B cell (primary cell): ENCODE results near the gene CNST. TPM values are rescaled to one million over a fixed set of nuclear protein-coding genes. Genes with fewer than 3 reads are reported as not detected.

Source experiments
- ATAC-seq: fragments of 200-7000 bp; cut with Tn5 transposase; one replicate; pipeline ENCODE4 v1.10.0; 2021; ENCODE audit warnings: low read depth, mild to moderate bottlenecking, moderate number of reproducible peaks, moderate library complexity
- CTCF ChIA-PET: fragments of 350-600 bp; sonication (Branson Sonifier 250); formaldehyde crosslinking; loops from one replicate; lab custom pipeline; 2021; ENCODE audit warnings: antibody characterized with exemption, inconsistent platforms; lab: Charles Lee
- POLR2A ChIA-PET: fragments of 350-600 bp; sonication (Branson Sonifier 250); formaldehyde crosslinking; loops from one replicate; lab custom pipeline; 2021; ENCODE audit warnings: antibody characterized with exemption; lab: Charles Lee
- DNase-seq: peaks from one replicate; pipeline ENCODE4 v3.0.0; 2013
- H2AFZ ChIP-seq: 2 replicates; pipeline ENCODE4 v1.6.1; 2012; ENCODE audit warnings: mild to moderate bottlenecking, low read depth, low read length; ENCODE audit not compliant: insufficient read depth, poor library complexity, severe bottlenecking
- H3K27ac ChIP-seq, 2 donors: 1 replicate in 1 of 2; 2 replicates in 1 of 2; pipeline ENCODE4 v1.5.1; 2012 to 2013; ENCODE audit warnings: low read length in 2 of 2, mild to moderate bottlenecking in 2 of 2, moderate library complexity in 1 of 2
- H3K27me3 ChIP-seq, 4 experiments: fragments of 200-600 bp in 1 of 4; sonication (generic) in 1 of 4; replicated peaks in 1 of 4; 1 replicate in 2 of 4; 2 replicates in 2 of 4; pipeline versions ENCODE4 v1.6.1 to v1.7.0; 2013 to 2016; ENCODE audit warnings: low read length in 3 of 4, mild to moderate bottlenecking in 2 of 4, mixed read lengths in 1 of 4, moderate library complexity in 1 of 4; ENCODE audit not compliant: insufficient read depth in 4 of 4, control insufficient read depth in 3 of 4; ENCODE audit errors: control extremely low read depth in 1 of 4
- H3K36me3 ChIP-seq, 2 experiments: replicated peaks in 1 of 2; 1 replicate in 1 of 2; 2 replicates in 1 of 2; pipeline versions ENCODE4 v1.6.1 to v1.7.1; 2013; ENCODE audit warnings: low read length in 1 of 2; ENCODE audit not compliant: insufficient read depth in 2 of 2, control insufficient read depth in 1 of 2; ENCODE audit errors: control extremely low read depth in 1 of 2, extremely low read depth in 1 of 2
- H3K4me1 ChIP-seq, 2 donors: fragments of 200-600 bp in 1 of 2; sonication (generic) in 1 of 2; 1 replicate in 1 of 2; 2 replicates in 1 of 2; pipeline versions ENCODE4 v1.5.1 to v1.6.1; 2013 to 2017; ENCODE audit warnings: low read length in 2 of 2; ENCODE audit not compliant: control insufficient read depth in 2 of 2, insufficient read depth in 2 of 2
- H3K4me2 ChIP-seq: replicated peaks from 2 replicates; pipeline ENCODE3; 2012; ENCODE audit warnings: mild to moderate bottlenecking, low read depth, low read length; ENCODE audit not compliant: poor library complexity, severe bottlenecking
- H3K4me3 ChIP-seq, 5 experiments: fragments of 200-600 bp in 1 of 5; sonication (generic) in 1 of 5; 1 replicate in 3 of 5; 2 replicates in 2 of 5; pipeline versions ENCODE4 v1.5.1 to v1.7.0; 2011 to 2016; ENCODE audit warnings: low read length in 4 of 5, mild to moderate bottlenecking in 4 of 5, low read depth in 2 of 5, control low read depth in 1 of 5, moderate library complexity in 1 of 5; ENCODE audit not compliant: insufficient read depth in 1 of 5; ENCODE audit errors: control extremely low read depth in 1 of 5, extremely low read depth in 1 of 5
- H3K79me2 ChIP-seq: fragments of 200-600 bp; sonication (generic); one replicate; pipeline ENCODE4 v1.6.0; 2016; ENCODE audit warnings: low read length; ENCODE audit not compliant: control insufficient read depth, insufficient read depth
- H3K9ac ChIP-seq: fragments of 200-600 bp; sonication (generic); 2 replicates; pipeline ENCODE4 v1.6.1; 2017; ENCODE audit warnings: mild to moderate bottlenecking, low read length, moderate library complexity
- H3K9me3 ChIP-seq, 3 donors: one replicate each; pipeline versions ENCODE4 v1.6.1 to v1.7.1; 2013; ENCODE audit warnings: low read length in 2 of 3; ENCODE audit not compliant: control insufficient read depth in 2 of 3, insufficient read depth in 1 of 3; ENCODE audit errors: control extremely low read depth in 1 of 3
- H4K20me1 ChIP-seq: 2 replicates; pipeline ENCODE4 v1.6.0; 2012; ENCODE audit warnings: mild to moderate bottlenecking, low read length; ENCODE audit not compliant: insufficient read depth, control insufficient read depth, poor library complexity, severe bottlenecking
- H3K27ac Mint-ChIP-seq: one replicate; pipeline ENCODE4 v1.8.0; 2021; ENCODE audit warnings: mixed read lengths
- H3K27me3 Mint-ChIP-seq: one replicate; pipeline ENCODE4 v1.8.0; 2021; ENCODE audit warnings: mixed read lengths
- H3K4me1 Mint-ChIP-seq: one replicate; pipeline ENCODE4 v1.8.0; 2021; ENCODE audit warnings: mixed read lengths
- H3K4me3 Mint-ChIP-seq: one replicate; pipeline ENCODE4 v1.8.0; 2021; ENCODE audit warnings: mixed read lengths
- H3K9me3 Mint-ChIP-seq: one replicate; pipeline ENCODE4 v1.8.0; 2022; ENCODE audit warnings: mixed read lengths; ENCODE audit not compliant: insufficient read depth
- EZH2 ChIP-seq: IDR thresholded peaks from 2 replicates; pipeline ENCODE4 v1.6.1; 2012; ENCODE audit warnings: borderline replicate concordance, low read depth, mild to moderate bottlenecking, moderate library complexity, low read length; ENCODE audit not compliant: insufficient read depth, poor library complexity, severe bottlenecking
- WGBS: methylation state at CpG from one replicate; pipeline ENCODE4 v1.1.5; 2013; ENCODE audit warnings: missing lambda C conversion rate; ENCODE audit not compliant: insufficient coverage; 5-methylcytosine and 5-hydroxymethylcytosine counted together
- intact Hi-C: fragments of 100-400 bp; cut with micrococcal nuclease; formaldehyde crosslinking; loops from one replicate; pipeline ENCODE4 v1.10.0; 2022
- polyA plus RNA-seq: library from polyadenylated mRNA; depleted of rRNA; stranded (reverse); fragments of >200 nt; gene quantifications from 2 replicates; pipeline ENCODE4 v1.2.3, GENCODE V29; 2012
- total RNA-seq, 2 donors: library from RNA; stranded (reverse); fragments of 120-200 nt in 1 of 2; gene quantifications; 1 replicate in 1 of 2; 2 replicates in 1 of 2; pipeline versions ENCODE4 v1.2.3 to v1.2.4, GENCODE V29; 2013 to 2022
- TF ChIP-seq, protein P1 (sequence below): fragments of 200-600 bp; IDR thresholded peaks from one replicate; pipeline ENCODE4 v1.8.0; 2022; ENCODE audit warnings: antibody characterized with exemption, mild to moderate bottlenecking

The CNST gene
- total and polyA plus RNA-seq, 2 donors (not counting 1 experiment from before 2014, with no cell fraction given), result 26.9 to 54.0 TPM

DNA sequence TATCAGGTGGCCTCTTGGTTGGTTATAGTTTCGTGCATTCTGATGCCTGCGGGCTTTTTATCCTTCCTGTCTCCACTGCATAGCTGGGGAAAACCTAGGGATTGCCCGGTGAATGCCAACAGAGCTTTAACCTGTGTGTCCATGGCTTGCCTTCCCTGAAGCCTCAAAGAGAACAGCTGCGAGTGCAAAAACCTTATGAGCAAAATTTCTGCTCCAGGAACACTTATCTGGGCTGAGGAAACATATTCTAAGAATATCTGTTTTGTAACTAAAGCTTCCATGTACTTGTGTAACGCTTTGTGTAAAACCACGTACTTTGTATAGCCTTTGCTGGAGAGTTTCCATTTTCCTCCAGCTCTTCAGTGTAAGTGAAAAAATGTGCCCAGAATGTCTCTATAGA is 7.2 kb downstream of the CNST start:
- Histone ChIP-seq H3K4me2 (peak overlapping the region; percentile 54), H3K9me3 (peaks cover 0 to 10% (median 3%) of the 10 kb centered on the region in 3 donors), H3K4me1 (peaks cover 69% of the 10 kb centered on the region in 2 donors), H3K27me3 (no peaks in the 10 kb centered on the region), H3K4me3 (peak overlapping the region in 1 of 5 experiments; percentile 6), H3K36me3 (peaks cover 0 to 2% of the 10 kb centered on the region in 2 experiments), H2AFZ (peak overlapping the region; percentile 30), H3K27ac (peak overlapping the region; percentile 40 to 83), H4K20me1 (peaks cover 9% of the 10 kb centered on the region), H3K79me2 (peaks cover 97% of the 10 kb centered on the region), H3K9ac (peak overlapping the region; percentile 19)
- 14% methylated on average over 3 of the region's 6 CpGs for WGBS
- H3K27ac Mint-ChIP-seq, result peak overlapping the region; percentile 69
- peaks cover 2% of the 10 kb centered on the region for H3K9me3 Mint-ChIP-seq
- ATAC-seq (no peak), DNase-seq (no peak)
- no peaks in the 10 kb centered on the region for H3K27me3 Mint-ChIP-seq
- intact Hi-C loops, result loop anchor here (10.0 kb wide), 1 partner anchor 81 kb away; no protein-coding TSS in a partner anchor
- H3K4me3 Mint-ChIP-seq, result peak overlapping the region; percentile 9
- CTCF ChIA-PET, result interaction anchor here (0.5 kb wide), 1 partner anchor 1428 kb away, joined by 3 read pairs; no protein-coding TSS in a partner anchor
- TF ChIP-seq, protein P1, sequence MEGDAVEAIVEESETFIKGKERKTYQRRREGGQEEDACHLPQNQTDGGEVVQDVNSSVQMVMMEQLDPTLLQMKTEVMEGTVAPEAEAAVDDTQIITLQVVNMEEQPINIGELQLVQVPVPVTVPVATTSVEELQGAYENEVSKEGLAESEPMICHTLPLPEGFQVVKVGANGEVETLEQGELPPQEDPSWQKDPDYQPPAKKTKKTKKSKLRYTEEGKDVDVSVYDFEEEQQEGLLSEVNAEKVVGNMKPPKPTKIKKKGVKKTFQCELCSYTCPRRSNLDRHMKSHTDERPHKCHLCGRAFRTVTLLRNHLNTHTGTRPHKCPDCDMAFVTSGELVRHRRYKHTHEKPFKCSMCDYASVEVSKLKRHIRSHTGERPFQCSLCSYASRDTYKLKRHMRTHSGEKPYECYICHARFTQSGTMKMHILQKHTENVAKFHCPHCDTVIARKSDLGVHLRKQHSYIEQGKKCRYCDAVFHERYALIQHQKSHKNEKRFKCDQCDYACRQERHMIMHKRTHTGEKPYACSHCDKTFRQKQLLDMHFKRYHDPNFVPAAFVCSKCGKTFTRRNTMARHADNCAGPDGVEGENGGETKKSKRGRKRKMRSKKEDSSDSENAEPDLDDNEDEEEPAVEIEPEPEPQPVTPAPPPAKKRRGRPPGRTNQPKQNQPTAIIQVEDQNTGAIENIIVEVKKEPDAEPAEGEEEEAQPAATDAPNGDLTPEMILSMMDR, result no peak
- TF ChIP-seq EZH2, result no peak
- POLR2A ChIA-PET, result no interaction called here
- H3K4me1 Mint-ChIP-seq, result peaks cover 64% of the 10 kb centered on the region

DNA sequence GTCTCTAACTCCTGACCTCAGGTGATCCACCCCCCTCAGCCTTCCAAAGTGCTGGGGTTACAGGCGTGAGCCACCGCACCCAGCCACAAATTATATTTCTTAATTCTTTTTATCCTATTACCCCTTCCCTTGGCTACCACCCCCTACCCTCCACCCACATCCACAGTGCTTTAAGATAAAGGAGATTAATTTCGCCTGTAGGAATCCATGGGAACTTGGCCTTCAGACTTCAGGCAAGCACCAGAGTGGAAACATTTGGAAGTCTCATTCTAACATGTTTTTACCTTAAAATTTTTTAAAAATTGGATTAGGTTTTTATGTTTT is 10.4 kb downstream of the CNST start:
- Histone ChIP-seq H3K4me2 (peak overlapping the region; percentile 29), H3K27ac (peak overlapping the region in 1 of 2 donors; percentile 54), H2AFZ (no peak overlapping the region), H3K27me3 (no peaks in the 10 kb centered on the region), H3K9me3 (peaks cover 0 to 4% (median 3%) of the 10 kb centered on the region in 3 donors), H3K79me2 (peaks cover 98% of the 10 kb centered on the region), H3K36me3 (peaks cover 0 to 2% of the 10 kb centered on the region in 2 experiments), H3K9ac (no peak overlapping the region), H4K20me1 (peaks cover 23% of the 10 kb centered on the region), H3K4me1 (peaks cover 56 to 63% of the 10 kb centered on the region in 2 donors), H3K4me3 (no peak overlapping the region)
- TF ChIP-seq EZH2, result no peak
- TF ChIP-seq, protein P1, result no peak
- H3K27ac Mint-ChIP-seq, result no peak overlapping the region
- ChIA-PET POLR2A (no interaction called here), CTCF (no interaction called here)
- ATAC-seq, result no peak
- no peaks in the 10 kb centered on the region for H3K27me3 Mint-ChIP-seq
- intact Hi-C loops, result loop anchor here (10.0 kb wide), 1 partner anchor 78 kb away; no protein-coding TSS in a partner anchor
- H3K4me1 Mint-ChIP-seq, result peaks cover 64% of the 10 kb centered on the region
- no CpG with 5 or more reads among the region's 3 CpGs for WGBS
- no peaks in the 10 kb centered on the region for H3K9me3 Mint-ChIP-seq
- DNase-seq, result no peak
- H3K4me3 Mint-ChIP-seq, result no peak overlapping the region
